Adipocyte (in vitro differentiated cells): ENCODE results near the gene THOC5.

Experiments
- DNase-seq: peaks from one replicate; pipeline ENCODE4 v3.0.0-alpha.2; 2015; ENCODE audit warnings: low read depth
- H3K27me3 ChIP-seq: replicated peaks from 2 replicates; pipeline ENCODE4 v1.7.0; 2013; ENCODE audit warnings: mild to moderate bottlenecking, low read length, moderate library complexity; ENCODE audit not compliant: control insufficient read depth, insufficient read depth
- H3K36me3 ChIP-seq: 2 replicates; pipeline ENCODE4 v1.7.0; 2013; ENCODE audit warnings: low read length, mild to moderate bottlenecking, moderate library complexity; ENCODE audit not compliant: control insufficient read depth, insufficient read depth, severe bottlenecking
- H3K4me1 ChIP-seq: 2 replicates; pipeline ENCODE4 v1.7.0; 2013; ENCODE audit warnings: mild to moderate bottlenecking, low read length, moderate library complexity; ENCODE audit not compliant: control insufficient read depth, insufficient read depth
- H3K4me3 ChIP-seq: 2 replicates; pipeline ENCODE4 v1.7.0; 2013; ENCODE audit warnings: mild to moderate bottlenecking, low read length, moderate library complexity
- H3K9ac ChIP-seq: 2 replicates; pipeline ENCODE4 v1.7.0; 2013; ENCODE audit warnings: mild to moderate bottlenecking, low read length, moderate library complexity
- H3K9me3 ChIP-seq: 2 replicates; pipeline ENCODE4 v1.7.0; 2013; ENCODE audit warnings: mild to moderate bottlenecking, low read length, moderate library complexity; ENCODE audit not compliant: control insufficient read depth

The THOC5 gene

DNA sequence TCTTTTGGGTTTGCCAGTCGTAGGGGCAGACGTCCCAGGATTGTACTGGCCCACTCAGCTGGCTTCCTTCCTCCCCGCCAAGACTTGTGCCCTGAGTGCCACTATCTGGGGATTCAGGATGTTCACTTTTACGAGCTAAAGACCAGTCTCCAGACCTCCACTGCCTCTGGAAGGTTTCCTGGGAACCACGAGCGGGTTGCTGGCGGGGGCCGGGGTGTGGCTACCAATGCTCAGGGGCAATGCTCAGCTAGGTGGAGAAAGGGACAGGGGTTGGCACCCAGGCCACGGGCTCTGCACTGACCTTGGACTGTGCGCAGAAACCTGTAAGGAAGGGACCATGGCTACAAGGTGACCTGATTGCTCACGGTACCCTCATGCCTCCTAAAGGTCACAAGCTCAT, 71.3 kb downstream of the THOC5 start:
- peaks cover 4% of the 10 kb centered on the region for H3K9me3 ChIP-seq
- no peak overlapping the region for H3K4me3 ChIP-seq
- peaks cover 11% of the 10 kb centered on the region for H3K4me1 ChIP-seq
- DNase-seq = no peak
- H3K27me3 ChIP-seq = peaks cover 54% of the 10 kb centered on the region
- H3K36me3 ChIP-seq = no peaks in the 10 kb centered on the region
- no peak overlapping the region for H3K9ac ChIP-seq

DNA sequence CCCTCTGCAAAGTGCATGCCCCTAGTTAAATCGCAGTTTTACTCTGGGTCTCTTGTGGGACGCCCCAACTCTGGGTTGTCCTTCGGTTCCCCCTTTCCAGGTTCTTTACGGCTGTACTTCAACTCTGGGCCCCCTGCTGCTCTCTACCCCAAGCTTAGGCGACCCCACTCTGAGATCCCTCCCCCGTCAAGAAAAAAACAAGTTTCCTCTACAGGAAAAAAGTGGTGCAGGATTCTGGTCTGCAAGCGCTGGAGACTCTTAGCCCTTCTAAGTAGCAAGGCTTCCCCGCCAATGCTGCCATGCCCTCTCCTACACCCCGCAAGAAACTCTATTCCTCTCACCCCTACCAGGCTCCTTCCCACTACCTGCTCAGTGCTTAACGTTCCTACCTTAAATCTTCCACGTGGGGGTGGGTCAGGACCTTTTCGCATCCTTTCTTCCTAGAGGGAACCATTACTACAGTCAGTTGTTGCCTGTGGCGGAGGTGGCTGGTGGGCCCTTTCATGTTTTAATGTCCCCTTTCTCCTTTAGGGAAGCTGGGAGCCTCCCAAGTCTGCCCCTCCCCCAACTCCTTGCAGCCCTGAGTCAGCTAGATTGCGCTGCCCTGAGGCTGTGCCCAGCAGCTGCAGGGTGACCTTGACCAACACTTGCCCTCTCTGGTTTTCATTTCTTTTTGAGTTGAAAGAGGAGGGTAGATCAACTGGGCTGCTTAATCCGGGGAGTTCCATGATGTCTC, 72.1 kb downstream of the THOC5 start:
- Histone ChIP-seq H3K9me3 (peaks cover 4% of the 10 kb centered on the region), H3K27me3 (peaks cover 62% of the 10 kb centered on the region), H3K4me3 (peak overlapping the region; percentile 37), H3K9ac (no peak overlapping the region), H3K4me1 (peaks cover 11% of the 10 kb centered on the region), H3K36me3 (no peaks in the 10 kb centered on the region)
- peak; percentile 15 for DNase-seq

DNA sequence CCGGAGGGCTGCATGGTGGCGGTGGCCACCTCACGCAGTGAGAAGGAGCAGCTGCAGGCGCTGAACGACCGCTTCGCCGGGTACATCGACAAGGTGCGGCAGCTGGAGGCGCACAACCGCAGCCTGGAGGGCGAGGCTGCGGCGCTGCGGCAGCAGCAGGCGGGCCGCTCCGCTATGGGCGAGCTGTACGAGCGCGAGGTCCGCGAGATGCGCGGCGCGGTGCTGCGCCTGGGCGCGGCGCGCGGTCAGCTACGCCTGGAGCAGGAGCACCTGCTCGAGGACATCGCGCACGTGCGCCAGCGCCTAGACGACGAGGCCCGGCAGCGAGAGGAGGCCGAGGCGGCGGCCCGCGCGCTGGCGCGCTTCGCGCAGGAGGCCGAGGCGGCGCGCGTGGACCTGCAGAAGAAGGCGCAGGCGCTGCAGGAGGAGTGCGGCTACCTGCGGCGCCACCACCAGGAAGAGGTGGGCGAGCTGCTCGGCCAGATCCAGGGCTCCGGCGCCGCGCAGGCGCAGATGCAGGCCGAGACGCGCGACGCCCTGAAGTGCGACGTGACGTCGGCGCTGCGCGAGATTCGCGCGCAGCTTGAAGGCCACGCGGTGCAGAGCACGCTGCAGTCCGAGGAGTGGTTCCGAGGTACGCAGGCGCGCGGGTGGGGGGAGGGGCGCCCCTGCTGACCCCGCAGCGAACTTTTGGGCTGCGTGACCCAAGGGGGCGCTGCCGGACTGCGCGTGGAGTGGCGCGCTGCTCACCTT, 72.9 kb downstream of the THOC5 start:
- H3K4me3 ChIP-seq = peak overlapping the region; percentile 37
- no peaks in the 10 kb centered on the region for H3K36me3 ChIP-seq
- peaks cover 69% of the 10 kb centered on the region for H3K27me3 ChIP-seq
- H3K9ac ChIP-seq = no peak overlapping the region
- DNase-seq = no peak
- peaks cover 4% of the 10 kb centered on the region for H3K9me3 ChIP-seq
- H3K4me1 ChIP-seq = peaks cover 11% of the 10 kb centered on the region

DNA sequence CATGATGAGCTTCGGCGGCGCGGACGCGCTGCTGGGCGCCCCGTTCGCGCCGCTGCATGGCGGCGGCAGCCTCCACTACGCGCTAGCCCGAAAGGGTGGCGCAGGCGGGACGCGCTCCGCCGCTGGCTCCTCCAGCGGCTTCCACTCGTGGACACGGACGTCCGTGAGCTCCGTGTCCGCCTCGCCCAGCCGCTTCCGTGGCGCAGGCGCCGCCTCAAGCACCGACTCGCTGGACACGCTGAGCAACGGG, 73.4 kb downstream of the THOC5 start:
- peaks cover 4% of the 10 kb centered on the region for H3K9me3 ChIP-seq
- peaks cover 11% of the 10 kb centered on the region for H3K4me1 ChIP-seq
- no peaks in the 10 kb centered on the region for H3K36me3 ChIP-seq
- peak overlapping the region; percentile 37 for H3K4me3 ChIP-seq
- H3K27me3 ChIP-seq = peaks cover 74% of the 10 kb centered on the region
- DNase-seq = no peak
- no peak overlapping the region for H3K9ac ChIP-seq

- no peak within 1 kb of the TSS for H3K9ac ChIP-seq
- H3K27me3 ChIP-seq = peaks cover 76% of the 10 kb centered on the region
- no peaks in the 10 kb centered on the region for H3K36me3 ChIP-seq
- DNase-seq = no peak
- H3K9me3 ChIP-seq = peaks cover 4% of the 10 kb centered on the region
- peaks cover 11% of the 10 kb centered on the region for H3K4me1 ChIP-seq
- H3K4me3 ChIP-seq = peak within 1 kb of the TSS; percentile 37
Observed at GRCh38 chr22:29479417-29480261, 73.9 kb downstream of the THOC5 start, which contains the start of gene NEFH. NEFH (plus strand) TSS chr22:29480218; CDS start chr22:29480263, 45 bp downstream.

DNA sequence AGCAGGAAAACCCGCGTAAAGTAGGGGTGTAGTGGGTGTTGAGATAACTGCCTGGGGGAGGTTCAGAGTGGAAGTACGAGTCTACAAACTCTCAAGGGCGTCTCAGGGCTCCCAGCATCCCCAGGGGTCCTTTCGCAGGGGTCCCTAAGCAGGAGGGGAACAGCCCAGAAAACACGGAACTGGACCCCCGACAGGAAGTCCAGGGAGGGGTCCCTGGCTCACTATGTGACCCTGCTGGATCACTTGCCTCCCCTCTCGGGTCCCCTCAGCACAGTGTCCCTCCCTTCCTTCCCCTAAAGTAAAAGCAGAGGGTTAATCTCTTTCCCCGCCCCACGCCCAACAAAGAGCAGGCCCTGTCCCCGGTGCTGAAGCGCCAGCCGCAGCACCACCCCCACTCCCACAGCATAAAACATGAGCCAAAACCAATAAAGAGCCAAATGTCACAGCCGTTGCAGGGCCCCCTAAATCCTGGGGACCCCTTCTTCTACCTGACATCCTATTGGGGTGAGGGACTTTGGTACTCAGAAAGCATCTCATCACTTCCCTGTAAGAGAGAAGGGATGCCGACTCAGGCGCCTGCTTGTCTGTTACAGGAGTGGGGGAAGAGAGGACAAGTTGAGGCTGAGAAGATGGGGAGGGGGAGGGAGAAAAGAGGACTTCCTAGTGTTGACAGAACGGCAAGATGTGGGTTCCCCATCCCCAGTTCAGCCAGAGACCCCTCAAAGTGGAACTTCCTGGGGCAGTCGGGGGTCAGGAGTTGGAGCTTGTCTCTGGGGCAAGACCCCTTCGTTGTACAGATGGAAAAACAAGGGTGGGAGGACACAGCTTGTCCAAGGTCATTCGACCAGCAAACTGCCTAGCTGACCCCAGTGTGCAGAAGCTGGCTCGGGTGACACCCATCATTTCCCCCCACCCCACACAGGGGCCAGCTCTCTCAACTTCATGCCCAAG, 75.0 kb downstream of the THOC5 start:
- peaks cover 81% of the 10 kb centered on the region for H3K27me3 ChIP-seq
- no peak overlapping the region for H3K9ac ChIP-seq
- peak; percentile 50 for DNase-seq
- H3K36me3 ChIP-seq = no peaks in the 10 kb centered on the region
- H3K4me3 ChIP-seq = no peak overlapping the region
- H3K9me3 ChIP-seq = peaks cover 4% of the 10 kb centered on the region
- H3K4me1 ChIP-seq = peaks cover 11% of the 10 kb centered on the region

- Histone ChIP-seq H3K27me3 (peaks cover 81% of the 10 kb centered on the region), H3K4me3 (no peak overlapping the region)
- no peak for DNase-seq
Observed at GRCh38 chr22:29477723-29478318, 75.7 kb downstream of the THOC5 start.

GRCh38 chr22:29476116-29476515, 77.4 kb downstream of the THOC5 start:
- peak; percentile 24 for DNase-seq
- H3K4me1 ChIP-seq = peaks cover 10% of the 10 kb centered on the region
- no peaks in the 10 kb centered on the region for H3K36me3 ChIP-seq
- no peak overlapping the region for H3K9ac ChIP-seq
- peaks cover 72% of the 10 kb centered on the region for H3K27me3 ChIP-seq
- no peak overlapping the region for H3K4me3 ChIP-seq
- peaks cover 4% of the 10 kb centered on the region for H3K9me3 ChIP-seq

More at GRCh38 chr22:29477723-29478318, 75.7 kb downstream of the THOC5 start:
- Histone ChIP-seq H3K36me3 (no peaks in the 10 kb centered on the region), H3K9me3 (peaks cover 4% of the 10 kb centered on the region), H3K4me1 (peaks cover 11% of the 10 kb centered on the region), H3K9ac (no peak overlapping the region)

GRCh38 chr22:29475550-29475949, 78.0 kb downstream of the THOC5 start:
- Histone ChIP-seq H3K27me3 (peaks cover 72% of the 10 kb centered on the region), H3K4me3 (no peak overlapping the region), H3K4me1 (peaks cover 6% of the 10 kb centered on the region), H3K9ac (no peak overlapping the region), H3K9me3 (no peaks in the 10 kb centered on the region), H3K36me3 (no peaks in the 10 kb centered on the region)
- no peak for DNase-seq

DNA sequence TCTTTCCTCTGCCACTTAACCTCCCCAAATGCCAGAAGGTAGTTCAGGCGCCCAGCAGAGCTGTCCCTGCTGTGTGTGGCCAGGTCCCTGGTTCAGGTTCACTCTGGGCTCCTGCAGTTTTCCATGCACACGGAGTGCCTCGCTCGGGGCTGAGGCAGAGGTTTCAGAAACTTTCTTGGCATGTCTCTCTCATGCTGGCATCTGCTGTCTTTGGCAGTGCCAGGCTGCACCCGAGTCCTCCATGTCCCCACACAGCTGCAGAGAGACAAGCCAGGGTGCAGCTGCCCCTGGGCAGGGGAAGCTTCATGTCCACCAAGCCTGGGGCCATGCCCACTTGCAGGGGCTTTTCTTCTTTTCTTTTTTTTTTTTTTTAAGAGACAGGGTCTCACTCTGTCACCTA, 80.6 kb downstream of the THOC5 start:
- no peak overlapping the region for H3K9ac ChIP-seq
- H3K36me3 ChIP-seq = no peaks in the 10 kb centered on the region
- H3K4me3 ChIP-seq = no peak overlapping the region
- no peaks in the 10 kb centered on the region for H3K4me1 ChIP-seq
- peaks cover 60% of the 10 kb centered on the region for H3K27me3 ChIP-seq
- H3K9me3 ChIP-seq = no peaks in the 10 kb centered on the region
- DNase-seq = no peak
